Measurements from ENCODE around the gene TLL1. TPM values are rescaled to one million over a fixed set of nuclear protein-coding genes. Genes with fewer than 3 reads are reported as not detected.

TLL1 gene
- total RNA-seq, 6 experiments from 2014 or later, result 0.12 to 0.92 (median 0.32) TPM; not detected in 2

- Mint-ChIP-seq H3K9me3 (no peaks in the 10 kb centered on the region), H3K27me3 (ENCODE audit: insufficient read depth) (no peaks in the 10 kb centered on the region), H3K4me1 (ENCODE audit: low read depth) (peaks cover 25% of the 10 kb centered on the region), H3K27ac (no peak overlapping the region), H3K36me3 (ENCODE audit: low read depth) (no peaks in the 10 kb centered on the region), H3K4me3 (no peak overlapping the region)
- DNase-seq, result no peak
- TF ChIP-seq CTCF (IDR thresholded peaks at IDR 0.05), result no peak
Measured at GRCh38 chr4:165982934-165983333, 109.9 kb downstream of the TLL1 start.

GRCh38 chr4:165986956-165987698, 114.1 kb downstream of the TLL1 start:
- Mint-ChIP-seq H3K9me3 (no peaks in the 10 kb centered on the region), H3K36me3 (ENCODE audit: low read depth) (no peaks in the 10 kb centered on the region), H3K27me3 (ENCODE audit: insufficient read depth) (no peaks in the 10 kb centered on the region), H3K27ac (no peak overlapping the region), H3K4me1 (ENCODE audit: low read depth) (peaks cover 30% of the 10 kb centered on the region), H3K4me3 (no peak overlapping the region)
- no peak for TF ChIP-seq CTCF (IDR thresholded peaks at IDR 0.05)
- no peak for DNase-seq

GRCh38 chr4:165991325-165992180, 118.5 kb downstream of the TLL1 start:
- DNase-seq, result peak; percentile 67
- H3K4me3 Mint-ChIP-seq, result no peak overlapping the region
- no peak overlapping the region for H3K27ac Mint-ChIP-seq
- H3K27me3 Mint-ChIP-seq (ENCODE audit: insufficient read depth), result no peaks in the 10 kb centered on the region
- no peak for TF ChIP-seq CTCF (IDR thresholded peaks at IDR 0.05)
- peaks cover 62% of the 10 kb centered on the region for H3K4me1 Mint-ChIP-seq (ENCODE audit: low read depth)
- no peaks in the 10 kb centered on the region for H3K9me3 Mint-ChIP-seq
- 0 out of 2 replicates have a peak, but pooled peaks cover 5% of the 10 kb centered on the region for H3K36me3 Mint-ChIP-seq (ENCODE audit: low read depth)

GRCh38 chr4:165992283-165992682, 119.2 kb downstream of the TLL1 start:
- H3K36me3 Mint-ChIP-seq (ENCODE audit: low read depth), result 0 out of 2 replicates have a peak, but pooled peaks cover 5% of the 10 kb centered on the region
- H3K4me3 Mint-ChIP-seq, result no peak overlapping the region; the same call in 1 of the 2 replicates
- H3K27me3 Mint-ChIP-seq (ENCODE audit: insufficient read depth), result no peaks in the 10 kb centered on the region
- DNase-seq, result no peak
- no peak overlapping the region for H3K27ac Mint-ChIP-seq
- TF ChIP-seq CTCF (IDR thresholded peaks at IDR 0.05), result no peak
- H3K9me3 Mint-ChIP-seq, result no peaks in the 10 kb centered on the region
- H3K4me1 Mint-ChIP-seq (ENCODE audit: low read depth), result peaks cover 54% of the 10 kb centered on the region

GRCh38 chr4:165994701-165995100, 121.7 kb downstream of the TLL1 start:
- H3K36me3 Mint-ChIP-seq (ENCODE audit: low read depth), result 0 out of 2 replicates have a peak, but pooled peaks cover 5% of the 10 kb centered on the region
- H3K27ac Mint-ChIP-seq, result peak overlapping the region; percentile 11; the same call in 1 of the 2 replicates
- H3K4me1 Mint-ChIP-seq (ENCODE audit: low read depth), result peaks cover 52% of the 10 kb centered on the region
- no peaks in the 10 kb centered on the region for H3K27me3 Mint-ChIP-seq (ENCODE audit: insufficient read depth)
- TF ChIP-seq CTCF (IDR thresholded peaks at IDR 0.05), result no peak
- no peaks in the 10 kb centered on the region for H3K9me3 Mint-ChIP-seq
- no peak overlapping the region for H3K4me3 Mint-ChIP-seq
- DNase-seq, result peak; percentile 73

All from HFFc6 (cell line).